Small intestine (tissue), 7 donors: ENCODE data around the gene SKI. TPM values are rescaled to one million over a fixed set of nuclear protein-coding genes. Genes with fewer than 3 reads are reported as not detected.
A peak's percentile ranks its signal among the peaks of the same experiment; 100 is the strongest.

Source experiments
- DNase-seq, 2 donors: peaks; one replicate each; pipeline versions ENCODE4 v3.0.0 to v3.0.0-alpha.2; 2013
- FAIRE-seq: peaks from 2 replicates; lab custom pipeline; 2012; peaks lifted over from hg19 to GRCh38; lab: Jason Lieb, UNC
- H3K27ac ChIP-seq, 3 donors: one replicate each; pipeline ENCODE4 v1.5.1; 2013; ENCODE audit warnings: low read length in 2 of 3, mild to moderate bottlenecking in 2 of 3, control low read depth in 1 of 3, inconsistent platforms in 1 of 3, low read depth in 1 of 3, moderate library complexity in 1 of 3
- H3K27me3 ChIP-seq, 3 donors: one replicate each; pipeline ENCODE4 v1.6.1; 2013; ENCODE audit warnings: low read length in 3 of 3, inconsistent platforms in 1 of 3; ENCODE audit not compliant: control insufficient read depth in 3 of 3, insufficient read depth in 3 of 3
- H3K36me3 ChIP-seq, 3 donors: one replicate each; pipeline ENCODE4 v1.6.1; 2013; ENCODE audit warnings: low read length in 3 of 3, inconsistent platforms in 1 of 3, low read depth in 1 of 3, mild to moderate bottlenecking in 1 of 3, moderate library complexity in 1 of 3; ENCODE audit not compliant: control insufficient read depth in 3 of 3, insufficient read depth in 2 of 3
- H3K4me1 ChIP-seq, 3 donors: one replicate each; pipeline ENCODE4 v1.6.1; 2013; ENCODE audit warnings: low read length in 2 of 3, inconsistent platforms in 1 of 3, low read depth in 1 of 3, mild to moderate bottlenecking in 1 of 3, moderate library complexity in 1 of 3; ENCODE audit not compliant: control insufficient read depth in 3 of 3, insufficient read depth in 2 of 3
- H3K4me3 ChIP-seq, 3 donors: one replicate each; pipeline ENCODE4 v1.5.1; 2013; ENCODE audit warnings: low read length in 3 of 3, control low read depth in 1 of 3, inconsistent platforms in 1 of 3, low read depth in 1 of 3, mild to moderate bottlenecking in 1 of 3, moderate library complexity in 1 of 3
- H3K9me3 ChIP-seq, 2 donors: one replicate each; pipeline ENCODE4 v1.6.1; 2013; ENCODE audit warnings: low read depth in 1 of 2, low read length in 1 of 2; ENCODE audit not compliant: control insufficient read depth in 2 of 2, insufficient read depth in 1 of 2
- WGBS, 3 donors: extraction: QIAGEN DNeasy Blood & Tissue Kit; methylation state at CpG; one replicate each; pipeline ENCODE4 v1.1.7; 2013; 5-methylcytosine and 5-hydroxymethylcytosine counted together
- polyA plus RNA-seq, 4 donors: library from polyadenylated mRNA; stranded (reverse) in 3 of 4; unstranded in 1 of 4; fragments of 200-250 nt in 3 of 4; fragments of 120-200 nt in 1 of 4; gene quantifications; one replicate each; pipeline versions ENCODE4 v1.2.1 to v1.2.3, GENCODE V29; 2013
- donor health status: healthy with polysubstance abuse.
- donor health status: control.
- donor health status: control.
- donor health status: Bipolar disorder and iron deficiency.
- donor health status: healthy.

The SKI gene
- polyA plus RNA-seq, 4 donors: 4.2 to 45.1 (median 11.6) TPM

DNA sequence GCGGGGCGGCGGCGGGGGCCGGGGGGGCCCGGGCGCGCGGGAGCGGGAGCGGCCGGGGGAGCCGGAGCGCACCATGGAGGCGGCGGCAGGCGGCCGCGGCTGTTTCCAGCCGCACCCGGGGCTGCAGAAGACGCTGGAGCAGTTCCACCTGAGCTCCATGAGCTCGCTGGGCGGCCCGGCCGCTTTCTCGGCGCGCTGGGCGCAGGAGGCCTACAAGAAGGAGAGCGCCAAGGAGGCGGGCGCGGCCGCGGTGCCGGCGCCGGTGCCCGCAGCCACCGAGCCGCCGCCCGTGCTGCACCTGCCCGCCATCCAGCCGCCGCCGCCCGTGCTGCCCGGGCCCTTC, 546 bp downstream of the SKI start:
- Histone ChIP-seq H3K36me3 (peaks cover 0 to 44% (median 0%) of the 10 kb centered on the region in 3 donors), H3K4me3 (peak overlapping the region; percentile 66 to 84 (median 74)), H3K27ac (peak overlapping the region; percentile 74 to 84 (median 80)), H3K9me3 (no peaks in the 10 kb centered on the region), H3K4me1 (peaks cover 3 to 38% (median 12%) of the 10 kb centered on the region in 3 donors), H3K27me3 (no peaks in the 10 kb centered on the region)
- DNase-seq (peak in 1 of 2 donors; percentile 24), FAIRE-seq (no peak)
- WGBS, 3 donors: 0 to 1% (median 0%) methylated on average over 19 to 50 of the region's 50 CpGs

DNA sequence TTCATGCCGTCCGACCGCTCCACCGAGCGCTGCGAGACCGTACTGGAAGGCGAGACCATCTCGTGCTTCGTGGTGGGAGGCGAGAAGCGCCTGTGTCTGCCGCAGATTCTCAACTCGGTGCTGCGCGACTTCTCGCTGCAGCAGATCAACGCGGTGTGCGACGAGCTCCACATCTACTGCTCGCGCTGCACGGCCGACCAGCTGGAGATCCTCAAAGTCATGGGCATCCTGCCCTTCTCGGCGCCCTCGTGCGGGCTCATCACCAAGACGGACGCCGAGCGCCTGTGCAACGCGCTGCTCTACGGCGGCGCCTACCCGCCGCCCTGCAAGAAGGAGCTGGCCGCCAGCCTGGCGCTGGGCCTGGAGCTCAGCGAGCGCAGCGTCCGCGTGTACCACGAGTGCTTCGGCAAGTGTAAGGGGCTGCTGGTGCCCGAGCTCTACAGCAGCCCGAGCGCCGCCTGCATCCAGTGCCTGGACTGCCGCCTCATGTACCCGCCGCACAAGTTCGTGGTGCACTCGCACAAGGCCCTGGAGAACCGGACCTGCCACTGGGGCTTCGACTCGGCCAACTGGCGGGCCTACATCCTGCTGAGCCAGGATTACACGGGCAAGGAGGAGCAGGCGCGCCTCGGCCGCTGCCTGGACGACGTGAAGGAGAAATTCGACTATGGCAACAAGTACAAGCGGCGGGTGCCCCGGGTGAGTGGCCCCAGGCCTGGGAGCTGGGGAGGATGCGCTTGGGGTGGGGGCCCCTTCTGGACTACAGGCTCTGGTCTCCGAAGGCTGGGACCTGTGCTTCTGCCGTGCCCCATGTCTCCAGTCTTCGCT, 1.1 kb downstream of the SKI start:
- Histone ChIP-seq H3K4me3 (peak overlapping the region; percentile 66 to 84 (median 74)), H3K9me3 (no peaks in the 10 kb centered on the region), H3K36me3 (peaks cover 0 to 49% (median 0%) of the 10 kb centered on the region in 3 donors), H3K27me3 (no peaks in the 10 kb centered on the region), H3K4me1 (peaks cover 3 to 44% (median 16%) of the 10 kb centered on the region in 3 donors), H3K27ac (peak overlapping the region; percentile 74 to 84 (median 80))
- no peak for FAIRE-seq
- 1 to 3% (median 2%) methylated on average over 73 to 77 of the region's 77 CpGs for WGBS, 3 donors
- DNase-seq: peak; percentile 64 to 75

DNA sequence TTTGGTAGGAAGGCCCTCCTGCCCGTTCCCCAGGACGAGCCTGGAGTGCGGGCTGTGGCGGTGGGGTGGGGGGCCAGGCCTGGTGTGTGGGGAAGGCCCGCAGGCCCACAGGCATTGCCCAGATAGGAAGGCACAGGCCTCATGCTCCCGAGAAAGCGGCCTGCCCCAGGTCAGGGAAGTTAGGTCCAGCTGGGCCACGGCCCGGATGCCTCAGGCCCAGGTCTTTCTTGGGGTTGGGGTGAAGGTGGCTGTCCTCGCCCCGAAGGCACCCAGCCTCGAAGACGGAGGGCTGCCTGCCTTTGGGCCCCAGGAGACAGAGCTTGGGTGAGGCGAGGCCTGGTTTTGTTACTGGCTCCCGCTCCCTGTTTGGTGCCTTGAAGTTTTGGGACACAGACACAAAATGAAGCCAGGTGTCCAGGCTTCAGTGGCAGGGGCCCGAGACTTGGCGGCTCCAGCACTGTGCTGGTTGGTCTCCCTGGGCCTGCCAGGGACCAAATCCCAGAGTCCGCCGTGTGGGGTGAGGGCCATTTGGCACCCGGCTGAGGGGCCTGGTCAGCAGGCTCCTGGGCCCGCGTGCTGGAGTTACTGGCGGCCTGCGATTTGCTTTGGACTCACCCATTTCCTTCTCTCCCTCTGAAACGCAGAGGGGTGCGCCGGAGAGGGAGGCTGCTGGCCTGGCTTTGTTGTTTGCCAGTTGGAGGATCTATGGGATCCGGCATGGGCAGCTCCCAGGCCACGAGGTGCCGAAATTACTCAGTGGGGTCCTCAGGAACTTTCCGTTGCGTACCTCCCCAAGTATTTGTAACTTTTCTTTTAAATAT, 2.0 kb downstream of the SKI start:
- Histone ChIP-seq H3K4me3 (peak overlapping the region; percentile 66 to 84 (median 74)), H3K4me1 (peaks cover 3 to 52% (median 19%) of the 10 kb centered on the region in 3 donors), H3K36me3 (peaks cover 0 to 49% (median 0%) of the 10 kb centered on the region in 3 donors), H3K27ac (peak overlapping the region; percentile 74 to 84 (median 80)), H3K27me3 (no peaks in the 10 kb centered on the region), H3K9me3 (no peaks in the 10 kb centered on the region)
- 13 to 21% (median 20%) methylated on average over 30 to 32 of the region's 32 CpGs for WGBS, 3 donors
- no peak for FAIRE-seq
- peak; percentile 45 to 68 for DNase-seq

DNA sequence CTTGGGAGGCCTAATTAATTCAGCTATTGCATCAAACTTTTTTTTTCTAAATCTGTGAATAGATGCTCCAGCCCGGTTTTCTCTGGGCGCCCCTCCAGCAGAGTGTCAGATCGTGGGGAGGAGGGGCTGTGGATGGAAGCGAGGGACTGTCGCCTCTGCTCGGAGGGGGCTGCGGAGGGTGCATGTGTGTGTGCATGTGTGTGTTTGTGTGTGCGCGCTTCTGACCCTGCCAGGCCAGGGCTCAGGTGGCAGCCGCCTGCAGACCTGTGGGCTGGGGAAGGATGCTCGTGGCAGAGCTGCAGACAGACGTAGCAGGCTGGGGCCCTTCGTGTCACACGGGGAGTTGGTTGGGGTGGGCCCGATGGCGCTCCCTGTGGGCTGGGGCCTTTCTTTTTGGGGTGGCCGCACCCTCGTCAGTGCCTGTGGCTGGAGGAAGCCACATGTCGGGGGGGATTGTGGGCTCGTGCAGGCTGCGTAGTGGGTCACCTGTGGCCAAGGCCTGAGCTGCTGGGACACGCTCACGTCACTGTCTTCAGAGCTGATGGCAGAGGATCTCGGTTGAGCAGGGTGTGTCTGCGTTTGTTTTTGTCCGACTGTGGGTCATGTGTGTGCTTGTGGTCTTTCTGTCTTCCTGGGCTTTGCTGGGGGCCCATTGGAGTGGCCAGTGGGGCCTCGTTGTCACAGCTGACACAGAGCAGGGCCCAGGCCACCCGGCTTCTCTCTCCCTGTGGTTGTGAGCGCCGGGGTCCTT, 2.8 kb downstream of the SKI start:
- Histone ChIP-seq H3K4me1 (peaks cover 3 to 61% (median 23%) of the 10 kb centered on the region in 3 donors), H3K4me3 (peak overlapping the region; percentile 32 to 84 (median 66)), H3K27me3 (no peaks in the 10 kb centered on the region), H3K36me3 (peaks cover 0 to 55% (median 0%) of the 10 kb centered on the region in 3 donors), H3K27ac (peak overlapping the region; percentile 74 to 84 (median 82)), H3K9me3 (no peaks in the 10 kb centered on the region)
- DNase-seq: peak; percentile 47 to 62
- 4 to 10% (median 9%) methylated on average over 29 to 30 of the region's 30 CpGs for WGBS, 3 donors
- FAIRE-seq: no peak

DNA sequence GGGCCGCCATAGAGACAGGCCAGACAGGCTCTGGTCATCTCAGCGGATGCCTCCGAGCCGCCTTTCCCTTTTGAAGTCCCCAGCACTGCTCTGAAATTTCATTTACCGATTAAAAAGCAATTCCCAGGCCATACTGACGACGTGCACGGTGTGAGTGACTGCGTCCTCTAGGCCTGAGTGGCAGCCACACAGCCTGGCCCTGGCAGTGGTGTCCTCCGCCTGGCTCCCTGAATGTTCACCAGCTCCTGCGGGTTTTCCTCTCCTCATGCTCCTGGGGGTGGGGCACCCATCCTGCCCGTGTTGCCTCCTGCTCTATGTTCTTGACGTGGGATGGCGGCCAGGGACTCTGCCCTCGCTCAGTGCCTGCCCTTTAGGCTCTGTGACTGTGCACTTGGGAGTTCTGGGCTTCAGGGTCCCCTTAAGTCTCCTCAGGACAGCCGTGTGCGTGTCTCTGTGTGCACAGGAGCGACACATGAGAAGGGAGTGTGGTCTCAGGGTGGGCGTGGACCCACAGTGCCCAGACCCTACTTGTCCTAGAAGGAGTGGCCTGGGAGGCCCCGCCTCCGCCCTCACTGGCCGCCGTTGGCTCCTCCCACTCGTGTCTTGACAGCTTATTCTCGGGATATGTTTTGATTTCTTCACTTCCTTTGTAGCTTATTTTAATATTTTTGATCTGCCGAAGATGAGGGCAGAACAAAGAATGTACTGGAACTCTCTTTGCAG, 3.6 kb downstream of the SKI start:
- Histone ChIP-seq H3K9me3 (no peaks in the 10 kb centered on the region), H3K27ac (peak overlapping the region; percentile 74 to 84 (median 82)), H3K4me3 (peak overlapping the region; percentile 32 to 84 (median 66)), H3K4me1 (peaks cover 3 to 62% (median 26%) of the 10 kb centered on the region in 3 donors), H3K36me3 (peaks cover 0 to 59% (median 0%) of the 10 kb centered on the region in 3 donors), H3K27me3 (no peaks in the 10 kb centered on the region)
- DNase-seq: peak; percentile 85 to 88
- WGBS, 3 donors: 11 to 19% (median 17%) methylated on average over 26 of the region's 26 CpGs
- FAIRE-seq: no peak

DNA sequence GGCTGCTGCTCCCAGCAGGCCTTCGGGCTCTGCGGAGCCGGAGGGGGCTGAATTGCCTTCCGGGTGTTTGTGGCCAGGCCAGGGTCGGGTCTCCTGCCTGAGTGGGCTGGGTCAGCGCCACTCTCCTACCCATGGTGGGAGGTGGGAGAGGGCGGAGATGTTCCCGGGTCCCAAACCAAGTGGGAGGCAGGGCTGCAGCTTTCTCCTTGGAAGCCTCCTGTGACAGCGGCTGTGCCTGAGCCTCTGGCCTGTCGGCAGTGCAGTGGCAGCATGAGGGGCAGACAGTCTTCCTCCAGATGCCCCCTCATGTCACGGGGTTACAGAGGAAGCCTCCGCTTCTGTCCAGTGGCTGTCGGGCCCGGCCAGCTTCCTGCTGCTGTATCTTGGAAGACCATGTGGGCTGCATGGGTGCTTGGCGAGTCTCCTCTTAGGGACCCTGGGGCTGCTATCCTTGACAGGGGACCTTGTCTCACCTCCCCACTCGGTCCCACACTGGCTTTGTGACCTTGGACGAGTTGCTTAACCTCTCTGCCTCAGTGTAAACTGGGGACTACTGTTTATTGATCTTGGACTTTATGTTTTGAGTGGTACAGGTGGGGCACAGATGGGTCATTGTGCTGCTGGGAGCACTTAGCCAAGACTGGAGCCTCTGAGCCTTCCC, 4.3 kb downstream of the SKI start:
- Histone ChIP-seq H3K4me1 (peaks cover 6 to 67% (median 31%) of the 10 kb centered on the region in 3 donors), H3K4me3 (peak overlapping the region in 2 of 3 donors; percentile 66 to 84), H3K27ac (peak overlapping the region; percentile 74 to 84 (median 82)), H3K36me3 (peaks cover 0 to 66% (median 0%) of the 10 kb centered on the region in 3 donors), H3K27me3 (no peaks in the 10 kb centered on the region), H3K9me3 (no peaks in the 10 kb centered on the region)
- no peak for DNase-seq
- WGBS, 3 donors: 37 to 48% (median 41%) methylated on average over 16 to 17 of the region's 17 CpGs
- FAIRE-seq: no peak

DNA sequence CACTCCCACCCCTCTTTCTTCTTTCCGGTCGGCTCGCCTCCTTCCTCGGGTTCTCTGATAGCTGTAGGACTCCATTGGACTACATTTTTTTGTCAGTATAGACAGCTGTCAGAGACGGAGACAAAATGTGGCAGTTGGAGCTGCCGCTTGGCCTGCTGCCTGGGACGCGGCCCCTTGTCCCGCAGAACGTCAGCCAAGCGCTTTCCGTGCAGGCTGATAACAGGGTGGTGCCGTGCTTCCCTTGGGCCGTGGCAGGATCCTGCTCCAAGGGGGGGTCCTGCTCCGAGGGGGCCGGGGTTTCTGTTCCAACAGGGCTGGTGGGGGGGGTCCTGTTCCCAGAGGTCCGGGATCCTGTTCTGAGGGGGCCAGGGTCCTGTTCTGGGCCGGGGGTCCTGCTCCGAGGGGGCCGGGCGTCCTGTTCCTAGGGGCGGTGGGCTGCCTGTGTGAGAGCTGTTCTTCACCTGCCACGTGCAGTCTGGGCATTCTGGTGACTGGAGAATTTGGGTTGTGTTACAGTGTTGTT, 4.9 kb downstream of the SKI start:
- Histone ChIP-seq H3K4me1 (peaks cover 10 to 73% (median 32%) of the 10 kb centered on the region in 3 donors), H3K9me3 (no peaks in the 10 kb centered on the region), H3K27me3 (no peaks in the 10 kb centered on the region), H3K4me3 (peak overlapping the region in 1 of 3 donors; percentile 66), H3K27ac (peak overlapping the region in 2 of 3 donors; percentile 84 to 89), H3K36me3 (peaks cover 0 to 72% (median 0%) of the 10 kb centered on the region in 3 donors)
- FAIRE-seq (no peak), DNase-seq (no peak)
- WGBS, 3 donors: 41 to 49% (median 46%) methylated on average over 22 to 23 of the region's 23 CpGs
